HEK293 (cell line): ENCODE results near the gene USP13.

Experiments
- ATF2 ChIP-seq: fragments of 450-650 bp; formaldehyde crosslinking; IDR thresholded peaks from 2 replicates; pipeline ENCODE4 v1.5.1; 2016; ENCODE audit warnings: missing biosample characterization, missing genetic modification characterization, low read depth
- BCL11A ChIP-seq: fragments of 450-650 bp; formaldehyde crosslinking; IDR thresholded peaks from 2 replicates; pipeline ENCODE4 v1.5.1; 2016; ENCODE audit warnings: low read depth, missing biosample characterization, missing genetic modification characterization
- HIC1 ChIP-seq: fragments of 450-650 bp; formaldehyde crosslinking; IDR thresholded peaks from 2 replicates; pipeline ENCODE4 v1.5.1; 2016; ENCODE audit warnings: missing biosample characterization, missing genetic modification characterization
- SP3 ChIP-seq: fragments of 450-650 bp; formaldehyde crosslinking; IDR thresholded peaks from 2 replicates; pipeline ENCODE4 v1.5.1; 2016; ENCODE audit warnings: missing biosample characterization, missing genetic modification characterization
- SP7 ChIP-seq: fragments of 450-650 bp; formaldehyde crosslinking; IDR thresholded peaks from 2 replicates; pipeline ENCODE4 v1.5.1; 2016; ENCODE audit warnings: missing biosample characterization, missing genetic modification characterization
- YY2 ChIP-seq: fragments of 450-650 bp; formaldehyde crosslinking; IDR thresholded peaks from 2 replicates; pipeline ENCODE4 v1.5.1; 2016; ENCODE audit warnings: missing biosample characterization, missing genetic modification characterization
- ZFP37 ChIP-seq: fragments of 450-650 bp; formaldehyde crosslinking; IDR thresholded peaks from 2 replicates; pipeline ENCODE4 v1.5.1; 2016; ENCODE audit warnings: missing biosample characterization, missing genetic modification characterization
- ZFP69B ChIP-seq: fragments of 450-650 bp; formaldehyde crosslinking; IDR thresholded peaks from 2 replicates; pipeline ENCODE4 v1.5.1; 2016; ENCODE audit warnings: missing biosample characterization, missing genetic modification characterization
- ZIC2 ChIP-seq: fragments of 450-650 bp; formaldehyde crosslinking; IDR thresholded peaks from 2 replicates; pipeline ENCODE4 v1.5.1; 2016; ENCODE audit warnings: missing biosample characterization, missing genetic modification characterization
- ZNF133 ChIP-seq: fragments of 450-650 bp; formaldehyde crosslinking; IDR thresholded peaks from 2 replicates; pipeline ENCODE4 v1.5.1; 2016; ENCODE audit warnings: missing biosample characterization, missing genetic modification characterization
- ZNF157 ChIP-seq: fragments of 450-650 bp; formaldehyde crosslinking; IDR thresholded peaks from 2 replicates; pipeline ENCODE4 v1.5.1; 2016; ENCODE audit warnings: missing biosample characterization, missing genetic modification characterization
- ZNF175 ChIP-seq: fragments of 450-650 bp; formaldehyde crosslinking; IDR thresholded peaks from 2 replicates; pipeline ENCODE4 v1.5.1; 2016; ENCODE audit warnings: missing biosample characterization, missing genetic modification characterization
- ZNF184 ChIP-seq: fragments of 450-650 bp; IDR thresholded peaks from 2 replicates; pipeline ENCODE4 v1.5.1; 2018; ENCODE audit warnings: missing biosample characterization, mild to moderate bottlenecking, missing genetic modification characterization
- ZNF426 ChIP-seq: fragments of 450-650 bp; formaldehyde crosslinking; IDR thresholded peaks from 2 replicates; pipeline ENCODE4 v1.5.1; 2017; ENCODE audit warnings: missing biosample characterization, missing genetic modification characterization, mild to moderate bottlenecking, inconsistent platforms, moderate library complexity
- ZNF501 ChIP-seq: fragments of 450-650 bp; formaldehyde crosslinking; IDR thresholded peaks from 2 replicates; pipeline ENCODE4 v1.5.1; 2016; ENCODE audit warnings: missing biosample characterization, missing genetic modification characterization
- ZNF626 ChIP-seq: fragments of 450-650 bp; sonication (Bioruptor Pico); formaldehyde crosslinking; IDR thresholded peaks from 2 replicates; pipeline ENCODE4 v1.5.1; 2018; ENCODE audit warnings: missing biosample characterization, missing genetic modification characterization, inconsistent platforms
- ZNF660 ChIP-seq: fragments of 450-650 bp; IDR thresholded peaks from 2 replicates; pipeline ENCODE4 v1.5.1; 2018; ENCODE audit warnings: missing biosample characterization, mild to moderate bottlenecking, missing genetic modification characterization
- TF ChIP-seq, protein P1 (sequence below): fragments of 450-650 bp; formaldehyde crosslinking; IDR thresholded peaks from 2 replicates; pipeline ENCODE4 v1.5.1; 2016; ENCODE audit warnings: missing biosample characterization, missing genetic modification characterization, borderline replicate concordance
- TF ChIP-seq, protein P2 (sequence below): fragments of 450-650 bp; formaldehyde crosslinking; optimal IDR thresholded peaks from 2 replicates; pipeline ENCODE3; 2016; ENCODE audit warnings: missing biosample characterization, mild to moderate bottlenecking, missing genetic modification characterization
- TF ChIP-seq, protein P3 (sequence below): fragments of 450-650 bp; formaldehyde crosslinking; IDR thresholded peaks from 2 replicates; pipeline ENCODE4 v1.5.1; 2016; ENCODE audit warnings: missing biosample characterization, missing genetic modification characterization
- TF ChIP-seq, protein P4 (sequence below): fragments of 450-650 bp; formaldehyde crosslinking; IDR thresholded peaks from 2 replicates; pipeline ENCODE4 v1.5.1; 2017; ENCODE audit warnings: missing biosample characterization, missing genetic modification characterization

USP13 gene

DNA sequence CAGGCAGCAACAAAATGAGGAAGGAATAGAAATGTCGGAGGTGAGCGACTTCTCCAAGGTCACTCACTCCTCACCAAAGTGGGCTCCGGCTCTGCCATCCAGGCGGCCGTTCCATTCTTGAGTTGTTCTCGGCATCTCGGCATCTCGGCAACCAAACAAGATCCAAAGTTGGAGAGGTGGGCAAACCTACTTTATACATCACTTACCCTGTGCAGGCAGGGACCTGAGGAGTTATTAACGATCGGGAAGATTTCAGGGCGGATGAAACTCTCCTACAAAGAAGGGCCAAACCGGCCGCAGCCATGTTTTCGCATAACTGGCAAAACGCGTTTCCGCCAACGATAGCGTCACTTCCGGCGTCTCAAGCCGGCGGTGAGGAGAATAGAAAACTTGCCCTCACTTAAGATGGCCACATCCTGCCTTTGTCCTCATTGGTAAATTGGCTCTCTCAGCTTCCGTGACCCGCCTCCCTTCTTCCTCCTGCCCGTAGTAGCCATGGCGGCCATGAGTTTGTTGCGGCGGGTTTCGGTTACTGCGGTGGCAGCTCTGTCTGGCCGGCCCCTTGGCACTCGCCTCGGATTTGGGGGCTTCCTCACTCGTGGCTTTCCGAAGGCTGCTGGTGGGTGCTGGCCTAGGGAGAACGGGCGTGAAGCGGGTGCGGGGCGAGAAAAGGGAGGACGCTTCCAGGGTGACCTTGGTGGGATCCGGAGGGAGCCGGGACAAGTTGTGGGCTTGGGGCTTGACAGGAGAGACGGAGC is 48.3 kb upstream of the USP13 start, which contains the start of the genes MRPL47 and NDUFB5 (continued):
- TF ChIP-seq, protein P1, sequence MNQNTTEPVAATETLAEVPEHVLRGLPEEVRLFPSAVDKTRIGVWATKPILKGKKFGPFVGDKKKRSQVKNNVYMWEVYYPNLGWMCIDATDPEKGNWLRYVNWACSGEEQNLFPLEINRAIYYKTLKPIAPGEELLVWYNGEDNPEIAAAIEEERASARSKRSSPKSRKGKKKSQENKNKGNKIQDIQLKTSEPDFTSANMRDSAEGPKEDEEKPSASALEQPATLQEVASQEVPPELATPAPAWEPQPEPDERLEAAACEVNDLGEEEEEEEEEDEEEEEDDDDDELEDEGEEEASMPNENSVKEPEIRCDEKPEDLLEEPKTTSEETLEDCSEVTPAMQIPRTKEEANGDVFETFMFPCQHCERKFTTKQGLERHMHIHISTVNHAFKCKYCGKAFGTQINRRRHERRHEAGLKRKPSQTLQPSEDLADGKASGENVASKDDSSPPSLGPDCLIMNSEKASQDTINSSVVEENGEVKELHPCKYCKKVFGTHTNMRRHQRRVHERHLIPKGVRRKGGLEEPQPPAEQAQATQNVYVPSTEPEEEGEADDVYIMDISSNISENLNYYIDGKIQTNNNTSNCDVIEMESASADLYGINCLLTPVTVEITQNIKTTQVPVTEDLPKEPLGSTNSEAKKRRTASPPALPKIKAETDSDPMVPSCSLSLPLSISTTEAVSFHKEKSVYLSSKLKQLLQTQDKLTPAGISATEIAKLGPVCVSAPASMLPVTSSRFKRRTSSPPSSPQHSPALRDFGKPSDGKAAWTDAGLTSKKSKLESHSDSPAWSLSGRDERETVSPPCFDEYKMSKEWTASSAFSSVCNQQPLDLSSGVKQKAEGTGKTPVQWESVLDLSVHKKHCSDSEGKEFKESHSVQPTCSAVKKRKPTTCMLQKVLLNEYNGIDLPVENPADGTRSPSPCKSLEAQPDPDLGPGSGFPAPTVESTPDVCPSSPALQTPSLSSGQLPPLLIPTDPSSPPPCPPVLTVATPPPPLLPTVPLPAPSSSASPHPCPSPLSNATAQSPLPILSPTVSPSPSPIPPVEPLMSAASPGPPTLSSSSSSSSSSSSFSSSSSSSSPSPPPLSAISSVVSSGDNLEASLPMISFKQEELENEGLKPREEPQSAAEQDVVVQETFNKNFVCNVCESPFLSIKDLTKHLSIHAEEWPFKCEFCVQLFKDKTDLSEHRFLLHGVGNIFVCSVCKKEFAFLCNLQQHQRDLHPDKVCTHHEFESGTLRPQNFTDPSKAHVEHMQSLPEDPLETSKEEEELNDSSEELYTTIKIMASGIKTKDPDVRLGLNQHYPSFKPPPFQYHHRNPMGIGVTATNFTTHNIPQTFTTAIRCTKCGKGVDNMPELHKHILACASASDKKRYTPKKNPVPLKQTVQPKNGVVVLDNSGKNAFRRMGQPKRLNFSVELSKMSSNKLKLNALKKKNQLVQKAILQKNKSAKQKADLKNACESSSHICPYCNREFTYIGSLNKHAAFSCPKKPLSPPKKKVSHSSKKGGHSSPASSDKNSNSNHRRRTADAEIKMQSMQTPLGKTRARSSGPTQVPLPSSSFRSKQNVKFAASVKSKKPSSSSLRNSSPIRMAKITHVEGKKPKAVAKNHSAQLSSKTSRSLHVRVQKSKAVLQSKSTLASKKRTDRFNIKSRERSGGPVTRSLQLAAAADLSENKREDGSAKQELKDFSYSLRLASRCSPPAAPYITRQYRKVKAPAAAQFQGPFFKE (tag by site-specific recombination) = no peak
- no peak for TF ChIP-seq ZNF175 (tag by site-specific recombination)
- peak; percentile 20; the same call in 1 of the 2 replicates for TF ChIP-seq ZNF501 (tag by site-specific recombination)
- peak; percentile 39; the same call in 1 of the 2 replicates for TF ChIP-seq SP7 (tag by site-specific recombination)
- TF ChIP-seq ZNF133 (tag by site-specific recombination) = no peak
- TF ChIP-seq, protein P2, sequence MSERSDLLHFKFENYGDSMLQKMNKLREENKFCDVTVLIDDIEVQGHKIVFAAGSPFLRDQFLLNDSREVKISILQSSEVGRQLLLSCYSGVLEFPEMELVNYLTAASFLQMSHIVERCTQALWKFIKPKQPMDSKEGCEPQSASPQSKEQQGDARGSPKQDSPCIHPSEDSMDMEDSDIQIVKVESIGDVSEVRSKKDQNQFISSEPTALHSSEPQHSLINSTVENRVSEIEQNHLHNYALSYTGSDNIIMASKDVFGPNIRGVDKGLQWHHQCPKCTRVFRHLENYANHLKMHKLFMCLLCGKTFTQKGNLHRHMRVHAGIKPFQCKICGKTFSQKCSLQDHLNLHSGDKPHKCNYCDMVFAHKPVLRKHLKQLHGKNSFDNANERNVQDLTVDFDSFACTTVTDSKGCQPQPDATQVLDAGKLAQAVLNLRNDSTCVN (tag by site-specific recombination) = peak; percentile 21
- no peak for TF ChIP-seq ZNF426
- TF ChIP-seq ZFP69B (tag by site-specific recombination) = no peak
- TF ChIP-seq, protein P3, sequence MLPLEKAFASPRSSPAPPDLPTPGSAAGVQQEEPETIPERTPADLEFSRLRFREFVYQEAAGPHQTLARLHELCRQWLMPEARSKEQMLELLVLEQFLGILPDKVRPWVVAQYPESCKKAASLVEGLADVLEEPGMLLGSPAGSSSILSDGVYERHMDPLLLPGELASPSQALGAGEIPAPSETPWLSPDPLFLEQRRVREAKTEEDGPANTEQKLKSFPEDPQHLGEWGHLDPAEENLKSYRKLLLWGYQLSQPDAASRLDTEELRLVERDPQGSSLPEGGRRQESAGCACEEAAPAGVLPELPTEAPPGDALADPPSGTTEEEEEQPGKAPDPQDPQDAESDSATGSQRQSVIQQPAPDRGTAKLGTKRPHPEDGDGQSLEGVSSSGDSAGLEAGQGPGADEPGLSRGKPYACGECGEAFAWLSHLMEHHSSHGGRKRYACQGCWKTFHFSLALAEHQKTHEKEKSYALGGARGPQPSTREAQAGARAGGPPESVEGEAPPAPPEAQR = no peak
- no peak for TF ChIP-seq ATF2 (tag by site-specific recombination)
- no peak for TF ChIP-seq ZNF157
- TF ChIP-seq ZIC2 (tag by site-specific recombination) = no peak
- TF ChIP-seq, protein P4, sequence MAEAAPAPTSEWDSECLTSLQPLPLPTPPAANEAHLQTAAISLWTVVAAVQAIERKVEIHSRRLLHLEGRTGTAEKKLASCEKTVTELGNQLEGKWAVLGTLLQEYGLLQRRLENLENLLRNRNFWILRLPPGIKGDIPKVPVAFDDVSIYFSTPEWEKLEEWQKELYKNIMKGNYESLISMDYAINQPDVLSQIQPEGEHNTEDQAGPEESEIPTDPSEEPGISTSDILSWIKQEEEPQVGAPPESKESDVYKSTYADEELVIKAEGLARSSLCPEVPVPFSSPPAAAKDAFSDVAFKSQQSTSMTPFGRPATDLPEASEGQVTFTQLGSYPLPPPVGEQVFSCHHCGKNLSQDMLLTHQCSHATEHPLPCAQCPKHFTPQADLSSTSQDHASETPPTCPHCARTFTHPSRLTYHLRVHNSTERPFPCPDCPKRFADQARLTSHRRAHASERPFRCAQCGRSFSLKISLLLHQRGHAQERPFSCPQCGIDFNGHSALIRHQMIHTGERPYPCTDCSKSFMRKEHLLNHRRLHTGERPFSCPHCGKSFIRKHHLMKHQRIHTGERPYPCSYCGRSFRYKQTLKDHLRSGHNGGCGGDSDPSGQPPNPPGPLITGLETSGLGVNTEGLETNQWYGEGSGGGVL (tag by site-specific recombination) = no peak
- no peak for TF ChIP-seq BCL11A (tag by site-specific recombination)
- TF ChIP-seq ZNF184 (tag by site-specific recombination) = no peak
- 0 out of 2 replicates have a peak, but pooled peaks have one; percentile 50 for TF ChIP-seq ZNF660 (tag by site-specific recombination)
- TF ChIP-seq YY2 (tag by site-specific recombination) = peak; percentile 88; the same call in 1 of the 2 replicates
- TF ChIP-seq ZNF626 (tag by site-specific recombination) = no peak
- peak; percentile 71 for TF ChIP-seq SP3 (tag by site-specific recombination)
- TF ChIP-seq ZFP37 (tag by site-specific recombination) = peak; percentile 78; the same call in 1 of the 2 replicates
- peak; percentile 49 for TF ChIP-seq HIC1
